HepG2 (cell line): ENCODE results near the gene SPRED3. TPM values are rescaled to one million over a fixed set of nuclear protein-coding genes. Genes with fewer than 3 reads are reported as not detected.

ENCODE experiments used
- ATAC-seq: fragments of 200-7000 bp; cut with Tn5 transposase; 3 replicates; pipeline ENCODE4 v1.9.1; 2020; ENCODE audit warnings: mild to moderate bottlenecking, moderate library complexity
- BruUV-seq: library from RNA; stranded (reverse); fragments of 400-500 nt; replicated peaks from 2 replicates; lab custom pipeline; 2021; lab: Mats Ljungman, UMichigan
- CTCF ChIA-PET: fragments of 300-600 bp; formaldehyde crosslinking; extraction: SDS; loops from one replicate; lab custom pipeline; 2021; ENCODE audit warnings: low total read pairs, inconsistent platforms, low intra/inter-chr PET ratio; lab: Yijun Ruan, JAX
- POLR2A ChIA-PET: fragments of 350-600 bp; sonication (Branson Sonifier 250); formaldehyde crosslinking; loops from one replicate; lab custom pipeline; 2020; ENCODE audit warnings: antibody characterized with exemption, inconsistent platforms; lab: Yijun Ruan, JAX
- DNase-seq: peaks from one replicate; pipeline ENCODE4 v3.0.0-alpha.2; 2015; ENCODE audit warnings: low spot score
- FAIRE-seq: peaks from 3 replicates; lab custom pipeline; 2011; peaks lifted over from hg19 to GRCh38; lab: Jason Lieb, UNC
- H2AFZ ChIP-seq: one replicate; pipeline ENCODE4 v1.6.1; 2011; ENCODE audit warnings: low read length, inconsistent platforms
- H3K27ac ChIP-seq: fragments of 300-600 bp; 3 replicates; pipeline ENCODE4 v1.8.0; 2011; ENCODE audit warnings: mixed run types, mild to moderate bottlenecking, mixed read lengths, low read length, inconsistent platforms; ENCODE audit not compliant: insufficient read depth; ENCODE audit errors: extremely low read length
- H3K27me3 ChIP-seq, 2 experiments: fragments of 200-600 bp in 1 of 2; 2 replicates in 1 of 2; 3 replicates in 1 of 2; pipeline versions ENCODE4 v1.6.0 to v1.8.0; 2011; ENCODE audit warnings: low read length in 2 of 2, mild to moderate bottlenecking in 2 of 2, moderate library complexity in 2 of 2, inconsistent platforms in 1 of 2; ENCODE audit not compliant: insufficient read depth in 2 of 2, control insufficient read depth in 1 of 2
- H3K36me3 ChIP-seq, 2 experiments: fragments of 200-600 bp in 1 of 2; replicated peaks in 1 of 2; 2 replicates in 1 of 2; 3 replicates in 1 of 2; pipeline versions ENCODE4 v1.5.1 to v1.8.0; 2011; ENCODE audit warnings: low read length in 2 of 2, inconsistent platforms in 1 of 2; ENCODE audit not compliant: insufficient read depth in 2 of 2, control insufficient read depth in 1 of 2
- H3K4me1 ChIP-seq: 2 replicates; pipeline ENCODE4 v1.5.1; 2012; ENCODE audit warnings: low read length, inconsistent platforms; ENCODE audit not compliant: insufficient read depth
- H3K4me2 ChIP-seq: 2 replicates; pipeline ENCODE4 v1.6.0; 2011; ENCODE audit warnings: low read depth, low read length, inconsistent platforms
- H3K4me3 ChIP-seq, 3 experiments: fragments of 200-600 bp in 1 of 3; sonication (generic), shearing (Covaris generic) in 1 of 3; replicated peaks in 1 of 3; 2 replicates each; pipeline ENCODE4 v1.5.1; 2011 to 2016; ENCODE audit warnings: low read length in 3 of 3, inconsistent platforms in 2 of 3, low read depth in 2 of 3, mild to moderate bottlenecking in 2 of 3, control low read depth in 1 of 3, mixed read lengths in 1 of 3; ENCODE audit not compliant: insufficient read depth in 1 of 3
- H3K79me2 ChIP-seq: one replicate; pipeline ENCODE4 v1.6.1; 2011; ENCODE audit warnings: low read length, inconsistent platforms; ENCODE audit not compliant: insufficient read depth
- H3K9ac ChIP-seq: 2 replicates; pipeline ENCODE4 v1.6.0; 2011; ENCODE audit warnings: mild to moderate bottlenecking, low read depth, low read length, inconsistent platforms; ENCODE audit not compliant: insufficient read depth
- H3K9me3 ChIP-seq: 2 replicates; pipeline ENCODE4 v1.5.1; 2012; ENCODE audit warnings: mild to moderate bottlenecking, low read length
- H4K20me1 ChIP-seq: 2 replicates; pipeline ENCODE4 v1.6.0; 2011; ENCODE audit warnings: inconsistent platforms, mild to moderate bottlenecking, low read length, moderate library complexity; ENCODE audit not compliant: insufficient read depth
- AHR ChIP-seq: IDR thresholded peaks from 2 replicates; pipeline ENCODE4 v1.6.1; 2018; ENCODE audit warnings: missing genetic modification reagents, missing compliant biosample characterization
- CAMTA2 ChIP-seq: sonication (generic); formaldehyde crosslinking; IDR thresholded peaks from 2 replicates; pipeline ENCODE4 v1.4.0; 2020; ENCODE audit warnings: mild to moderate bottlenecking, missing genetic modification reagents, borderline replicate concordance
- DPF2 ChIP-seq: sonication (generic); formaldehyde crosslinking; IDR thresholded peaks from 2 replicates; pipeline ENCODE4 v1.4.0; 2020; ENCODE audit warnings: mild to moderate bottlenecking, low read depth, missing genetic modification reagents, borderline replicate concordance
- FOXA3 ChIP-seq: IDR thresholded peaks from 2 replicates; pipeline ENCODE4 v1.6.1; 2016; ENCODE audit warnings: missing genetic modification reagents, missing compliant biosample characterization
- MEF2D ChIP-seq: sonication (generic); formaldehyde crosslinking; IDR thresholded peaks from 2 replicates; pipeline ENCODE4 v1.5.1; 2020; ENCODE audit warnings: mild to moderate bottlenecking, missing genetic modification reagents
- NR1H2 ChIP-seq: sonication (generic); formaldehyde crosslinking; IDR thresholded peaks from 2 replicates; pipeline ENCODE4 v1.8.1; 2022; ENCODE audit warnings: low read depth, missing genetic modification reagents, borderline replicate concordance
- SPEN ChIP-seq: sonication (generic); formaldehyde crosslinking; IDR thresholded peaks from 2 replicates; pipeline ENCODE4 v1.5.1; 2020; ENCODE audit warnings: low read depth, mild to moderate bottlenecking, missing genetic modification reagents
- ZBTB1 ChIP-seq: sonication (generic); formaldehyde crosslinking; IDR thresholded peaks from 2 replicates; pipeline ENCODE4 v1.4.0; 2020; ENCODE audit warnings: missing genetic modification reagents, borderline replicate concordance
- ZNF20 ChIP-seq: sonication (generic); formaldehyde crosslinking; IDR thresholded peaks from 2 replicates; pipeline ENCODE4 v1.4.0; 2020; ENCODE audit warnings: mild to moderate bottlenecking, moderate library complexity, missing genetic modification reagents
- ZNF468 ChIP-seq: sonication (generic); formaldehyde crosslinking; IDR thresholded peaks from 2 replicates; pipeline ENCODE4 v1.8.0; 2022; ENCODE audit warnings: mild to moderate bottlenecking, moderate library complexity, missing genetic modification reagents
- ZNF567 ChIP-seq: sonication (generic); formaldehyde crosslinking; IDR thresholded peaks from 2 replicates; pipeline ENCODE4 v1.8.1; 2023; ENCODE audit warnings: mild to moderate bottlenecking, missing genetic modification reagents, borderline replicate concordance
- ZNF589 ChIP-seq: sonication (generic); formaldehyde crosslinking; conservative IDR thresholded peaks from 2 replicates; pipeline ENCODE4 v1.8.0; 2022; ENCODE audit warnings: mild to moderate bottlenecking, moderate library complexity, missing genetic modification reagents
- ZNF776 ChIP-seq: sonication (generic); formaldehyde crosslinking; IDR thresholded peaks from 2 replicates; pipeline ENCODE4 v1.4.0; 2020; ENCODE audit warnings: mild to moderate bottlenecking, missing genetic modification reagents
- WGBS: methylation state at CpG from one replicate; pipeline ENCODE4 v1.1.6; 2017; ENCODE audit warnings: low lambda C conversion rate; 5-methylcytosine and 5-hydroxymethylcytosine counted together
- in situ Hi-C: cut with HindIII; loops from 2 replicates; pipeline ENCODE4 v1.10.0; 2017; ENCODE audit warnings: low pct_unique_long_range_greater_than_20kb; ENCODE audit not compliant: extremely low pct_ligation_motif_present
- intact Hi-C: fragments of 100-400 bp; cut with micrococcal nuclease; formaldehyde crosslinking; loops from one replicate; pipeline ENCODE4 v1.10.0; 2022; ENCODE audit not compliant: unreplicated experiment
- polyA plus RNA-seq, 8 experiments: library from polyadenylated mRNA; depleted of rRNA in 3 of 8; stranded (reverse) in 7 of 8; unstranded in 1 of 8; fragments of >200 nt; fragmentation: Illumina TruSeq in 4 of 8; extraction: Trizol in 4 of 8; gene quantifications; 2 replicates each; pipeline versions ENCODE4 v1.2.1 to v1.2.3, GENCODE V29; 2011 to 2016; ENCODE audit warnings: low read depth in 4 of 8, missing spikeins in 1 of 8, mixed read lengths in 1 of 8; ENCODE audit not compliant: insufficient read depth in 1 of 8
- total RNA-seq, 5 experiments: library from RNA; depleted of rRNA; stranded (reverse); fragments of >200 nt; fragmentation: Illumina TruSeq; extraction: Trizol; gene quantifications; 2 replicates each; pipeline ENCODE4 v1.2.3, GENCODE V29; 2016; ENCODE audit warnings: low read depth in 1 of 5
- TF ChIP-seq, protein P1 (sequence below): sonication (generic); formaldehyde crosslinking; IDR thresholded peaks from 2 replicates; pipeline ENCODE4 v1.8.1; 2023; ENCODE audit warnings: missing genetic modification reagents, inconsistent platforms, borderline replicate concordance
- TF ChIP-seq, protein P2 (sequence below): sonication (generic); formaldehyde crosslinking; IDR thresholded peaks from 2 replicates; pipeline ENCODE4 v1.4.0; 2020; ENCODE audit warnings: missing genetic modification reagents
- TF ChIP-seq, protein P3 (sequence below): sonication (generic); formaldehyde crosslinking; IDR thresholded peaks from 2 replicates; pipeline ENCODE4 v1.8.0; 2022; ENCODE audit warnings: missing genetic modification reagents, low read depth, mild to moderate bottlenecking, borderline replicate concordance

SPRED3 gene
- total and polyA plus RNA-seq, 2 of the 13 experiments (the other 11 are each of a cell fraction or from before 2014, with no cell fraction given), result 0.15 to 0.17 TPM

DNA sequence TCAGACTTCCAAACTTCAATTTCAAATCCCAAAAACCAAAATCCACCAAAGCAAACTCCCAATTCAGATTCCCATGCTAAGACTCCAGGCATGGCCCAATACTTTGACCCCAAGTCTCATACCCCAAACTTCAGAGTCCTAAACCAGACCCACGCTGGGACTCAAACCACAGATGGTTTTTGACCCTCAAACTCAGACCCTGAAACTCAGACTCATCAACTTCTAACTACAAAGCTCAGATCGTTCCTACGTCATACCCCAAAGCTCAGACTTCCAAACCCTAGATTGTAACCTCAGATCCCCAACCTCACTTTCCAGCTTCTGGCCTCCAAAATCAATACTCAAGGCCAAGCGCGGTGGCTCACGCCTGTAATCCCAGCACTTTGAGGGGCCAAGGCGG is 56.9 kb downstream of the SPRED3 start:
- ATAC-seq, result no peak
- H3K27me3 ChIP-seq, result peaks cover 4 to 19% of the 10 kb centered on the region in 2 experiments; a peak in 4 of 5 replicates
- intact Hi-C loops, result no loop called here
- no peak for DNase-seq
- ChIA-PET CTCF (no interaction called here), POLR2A (no interaction called here)
- in situ Hi-C loops, result no loop called here
- BruUV-seq, result no TSS peak
- 31% methylated on average over 7 of the region's 7 CpGs for WGBS
- H3K4me2 ChIP-seq, result no peak overlapping the region
- H2AFZ ChIP-seq, result no peak overlapping the region
- H3K4me1 ChIP-seq, result no peaks in the 10 kb centered on the region
- H3K79me2 ChIP-seq, result no peaks in the 10 kb centered on the region
- no peak overlapping the region for H3K27ac ChIP-seq
- H3K36me3 ChIP-seq, result no peaks in the 10 kb centered on the region
- no peak for FAIRE-seq
- no peaks in the 10 kb centered on the region for H3K9me3 ChIP-seq
- no peaks in the 10 kb centered on the region for H4K20me1 ChIP-seq
- H3K4me3 ChIP-seq, result no peak overlapping the region
- no peak overlapping the region for H3K9ac ChIP-seq
- TF ChIP-seq, protein P1, sequence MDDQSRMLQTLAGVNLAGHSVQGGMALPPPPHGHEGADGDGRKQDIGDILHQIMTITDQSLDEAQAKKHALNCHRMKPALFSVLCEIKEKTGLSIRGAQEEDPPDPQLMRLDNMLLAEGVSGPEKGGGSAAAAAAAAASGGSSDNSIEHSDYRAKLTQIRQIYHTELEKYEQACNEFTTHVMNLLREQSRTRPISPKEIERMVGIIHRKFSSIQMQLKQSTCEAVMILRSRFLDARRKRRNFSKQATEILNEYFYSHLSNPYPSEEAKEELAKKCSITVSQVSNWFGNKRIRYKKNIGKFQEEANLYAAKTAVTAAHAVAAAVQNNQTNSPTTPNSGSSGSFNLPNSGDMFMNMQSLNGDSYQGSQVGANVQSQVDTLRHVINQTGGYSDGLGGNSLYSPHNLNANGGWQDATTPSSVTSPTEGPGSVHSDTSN, result no peak
- TF ChIP-seq ZNF468 (CRISPR knock-in tag), result no peak
- TF ChIP-seq AHR (CRISPR knock-in tag), result no peak
- no peak for TF ChIP-seq MEF2D (CRISPR knock-in tag)
- no peak for TF ChIP-seq ZNF567
- no peak for TF ChIP-seq SPEN (CRISPR knock-in tag)
- TF ChIP-seq FOXA3 (CRISPR knock-in tag), result no peak
- no peak for TF ChIP-seq NR1H2 (CRISPR knock-in tag)
- TF ChIP-seq ZNF20 (CRISPR knock-in tag), result no peak
- TF ChIP-seq CAMTA2 (CRISPR knock-in tag), result no peak
- TF ChIP-seq ZBTB1 (CRISPR knock-in tag), result no peak
- no peak for TF ChIP-seq ZNF589 (CRISPR knock-in tag)
- TF ChIP-seq, protein P2, sequence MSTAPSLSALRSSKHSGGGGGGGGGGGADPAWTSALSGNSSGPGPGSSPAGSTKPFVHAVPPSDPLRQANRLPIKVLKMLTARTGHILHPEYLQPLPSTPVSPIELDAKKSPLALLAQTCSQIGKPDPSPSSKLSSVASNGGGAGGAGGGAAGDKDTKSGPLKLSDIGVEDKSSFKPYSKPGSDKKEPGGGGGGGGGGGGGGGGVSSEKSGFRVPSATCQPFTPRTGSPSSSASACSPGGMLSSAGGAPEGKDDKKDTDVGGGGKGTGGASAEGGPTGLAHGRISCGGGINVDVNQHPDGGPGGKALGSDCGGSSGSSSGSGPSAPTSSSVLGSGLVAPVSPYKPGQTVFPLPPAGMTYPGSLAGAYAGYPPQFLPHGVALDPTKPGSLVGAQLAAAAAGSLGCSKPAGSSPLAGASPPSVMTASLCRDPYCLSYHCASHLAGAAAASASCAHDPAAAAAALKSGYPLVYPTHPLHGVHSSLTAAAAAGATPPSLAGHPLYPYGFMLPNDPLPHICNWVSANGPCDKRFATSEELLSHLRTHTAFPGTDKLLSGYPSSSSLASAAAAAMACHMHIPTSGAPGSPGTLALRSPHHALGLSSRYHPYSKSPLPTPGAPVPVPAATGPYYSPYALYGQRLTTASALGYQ (CRISPR knock-in tag), result no peak
- TF ChIP-seq ZNF776 (CRISPR knock-in tag), result no peak
- no peak for TF ChIP-seq DPF2 (CRISPR knock-in tag)
- TF ChIP-seq, protein P3, sequence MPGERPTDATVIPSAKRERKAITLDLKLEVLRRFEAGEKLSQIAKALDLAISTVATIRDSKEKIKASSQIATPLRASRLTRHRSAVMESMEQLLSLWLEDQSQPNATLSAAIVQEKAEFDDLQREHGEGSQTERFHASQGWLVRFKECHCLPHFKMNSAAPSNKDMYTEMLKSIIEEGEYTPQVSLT, result no peak
